K562 (cell line): ENCODE measurements around the gene PRICKLE2. TPM values are rescaled to one million over a fixed set of nuclear protein-coding genes. Genes with fewer than 3 reads are reported as not detected.
A peak's percentile ranks its signal among the peaks of the same experiment; 100 is the strongest.

ENCODE experiments used
- ATAC-seq: fragments of 200-7000 bp; cut with Tn5 transposase; 3 replicates; pipeline ENCODE4 v1.9.1; 2020; ENCODE audit warnings: moderate library complexity
- BruUV-seq: library from RNA; stranded (reverse); fragments of 400-500 nt; replicated peaks from 2 replicates; lab custom pipeline; 2021; lab: Mats Ljungman, UMichigan
- CTCF ChIA-PET: fragments of 300-600 bp; formaldehyde crosslinking; extraction: SDS; loops from one replicate; lab custom pipeline; 2021; ENCODE audit warnings: low intra/inter-chr PET ratio; lab: Yijun Ruan, JAX
- POLR2A ChIA-PET: fragments of 300-600, 350-650 bp; sonication (Branson Sonifier 250); formaldehyde crosslinking; extraction: SDS; loops from one replicate; lab custom pipeline; 2021; ENCODE audit warnings: antibody characterized with exemption, inconsistent platforms; lab: Yijun Ruan, JAX
- DNase-seq, 4 experiments: peaks; one replicate each; pipeline versions ENCODE4 v3.0.0 to v3.0.0-alpha.2; 2011 to 2018; ENCODE audit warnings: low spot score in 3 of 4, mixed read lengths in 3 of 4; ENCODE audit errors: extremely low read depth in 1 of 4
- FAIRE-seq: peaks from 2 replicates; lab custom pipeline; 2011; peaks lifted over from hg19 to GRCh38; lab: Jason Lieb, UNC
- H2AFZ ChIP-seq: 2 replicates; pipeline ENCODE4 v1.6.0; 2011; ENCODE audit warnings: low read depth, low read length, control low read depth, inconsistent platforms
- H3K27ac ChIP-seq: fragments of 200-600 bp; 3 replicates; pipeline ENCODE4 v1.8.0; 2011; ENCODE audit warnings: low read depth, mild to moderate bottlenecking, control low read depth, inconsistent platforms, low read length, moderate library complexity, mixed read lengths; ENCODE audit errors: extremely low read depth
- H3K27me3 ChIP-seq, 2 experiments: fragments of 300-600 bp in 1 of 2; 2 replicates in 1 of 2; 3 replicates in 1 of 2; pipeline versions ENCODE4 v1.6.0 to v1.8.0; 2011; ENCODE audit warnings: inconsistent platforms in 2 of 2, low read length in 2 of 2, mild to moderate bottlenecking in 1 of 2, mixed read lengths in 1 of 2, moderate library complexity in 1 of 2; ENCODE audit not compliant: control insufficient read depth in 2 of 2, insufficient read depth in 2 of 2
- H3K36me3 ChIP-seq: fragments of 300-600 bp; 3 replicates; pipeline ENCODE4 v1.8.0; 2011; ENCODE audit warnings: mild to moderate bottlenecking, low read length, inconsistent platforms; ENCODE audit not compliant: control insufficient read depth, insufficient read depth
- H3K4me1 ChIP-seq, 2 experiments: fragments of 200-600 bp in 1 of 2; replicated peaks in 1 of 2; 2 replicates in 1 of 2; 3 replicates in 1 of 2; pipeline versions ENCODE4 v1.5.1 to v1.8.0; 2011; ENCODE audit warnings: inconsistent platforms in 2 of 2, low read length in 2 of 2, mild to moderate bottlenecking in 1 of 2, mixed read lengths in 1 of 2, moderate library complexity in 1 of 2; ENCODE audit not compliant: control insufficient read depth in 2 of 2, insufficient read depth in 2 of 2
- H3K4me2 ChIP-seq: 2 replicates; pipeline ENCODE4 v1.6.1; 2011; ENCODE audit warnings: low read length, control low read depth, inconsistent platforms, mixed read lengths; ENCODE audit not compliant: insufficient read depth
- H3K4me3 ChIP-seq: fragments of 200-600 bp; sonication (generic), shearing (Covaris generic); 2 replicates; pipeline ENCODE4 v1.5.1; 2016; ENCODE audit warnings: control low read depth, inconsistent platforms
- H3K79me2 ChIP-seq: fragments of 200-600 bp; 3 replicates; pipeline ENCODE4 v1.8.0; 2011; ENCODE audit warnings: low read length, inconsistent platforms; ENCODE audit not compliant: control insufficient read depth, insufficient read depth
- H3K9ac ChIP-seq, 2 experiments: 2 replicates each; pipeline versions ENCODE4 v1.6.0 to v1.6.1; 2011; ENCODE audit warnings: low read depth in 2 of 2, low read length in 2 of 2, control low read depth in 1 of 2, inconsistent platforms in 1 of 2, mild to moderate bottlenecking in 1 of 2, mixed read lengths in 1 of 2; ENCODE audit not compliant: insufficient read depth in 1 of 2
- H3K9me1 ChIP-seq: one replicate; pipeline ENCODE4 v1.6.0; 2011; ENCODE audit warnings: inconsistent platforms, mild to moderate bottlenecking, low read length, moderate library complexity; ENCODE audit not compliant: control insufficient read depth, insufficient read depth
- H3K9me3 ChIP-seq: replicated peaks from 2 replicates; pipeline ENCODE4 v1.5.1; 2011; ENCODE audit warnings: low read depth, low read length, inconsistent platforms; ENCODE audit not compliant: control insufficient read depth, insufficient read depth
- H4K20me1 ChIP-seq: replicated peaks from 2 replicates; pipeline ENCODE4 v1.6.1; 2011; ENCODE audit warnings: low read length, inconsistent platforms, mixed read lengths; ENCODE audit not compliant: control insufficient read depth, insufficient read depth
- HNRNPH1 ChIP-seq: fragments of 200-400 bp; formaldehyde crosslinking; optimal IDR thresholded peaks from 2 replicates; pipeline ENCODE3; 2017; ENCODE audit warnings: low read depth, mild to moderate bottlenecking, low read length, moderate library complexity
- WGBS: fragments of 100-300 bp; shearing (Covaris generic); methylation state at CpG from one replicate; pipeline ENCODE4 v1.1.6; 2016; ENCODE audit warnings: low coverage, mixed read lengths; ENCODE audit not compliant: insufficient coverage; ENCODE audit errors: missing lambda C conversion rate; 5-methylcytosine and 5-hydroxymethylcytosine counted together
- in situ Hi-C: fragments of 300-500 bp; cut with MboI; formaldehyde crosslinking; loops from 4 replicates; pipeline ENCODE4 v1.15.0; 2018; ENCODE audit warnings: inconsistent platforms, mixed read lengths
- intact Hi-C: fragments of 100-400 bp; cut with micrococcal nuclease; formaldehyde crosslinking; loops from 2 replicates; pipeline ENCODE4 v1.14.2; 2022
- polyA plus RNA-seq, 8 experiments: library from polyadenylated mRNA; depleted of rRNA in 4 of 8; stranded (reverse) in 5 of 8; unstranded in 3 of 8; fragments of >200 nt; fragmentation: Nextera tagmentation in 2 of 8; fragmentation: Illumina TruSeq in 1 of 8; extraction: Ambion mirVana in 2 of 8; extraction: Trizol in 1 of 8; gene quantifications; 2 replicates each; pipeline versions ENCODE4 v1.2.1 to v1.2.3, GENCODE V29; 2011 to 2014; ENCODE audit warnings: inconsistent platforms in 1 of 8, missing spikeins in 1 of 8
- total RNA-seq, 7 experiments: library from RNA; depleted of rRNA in 6 of 7; stranded (reverse); fragments of >200 nt in 6 of 7; fragmentation: Illumina TruSeq in 2 of 7; extraction: Trizol in 2 of 7; gene quantifications; 2 replicates each; pipeline versions ENCODE4 v1.2.1 to v1.2.3, GENCODE V29; 2011 to 2021; ENCODE audit warnings: low replicate concordance in 1 of 7
- TF ChIP-seq, protein P1 (sequence below), 3 experiments: fragments of 200-800 bp in 1 of 3; fragments of 250-450 bp in 1 of 3; fragments of 450-650 bp in 1 of 3; sonication (Bioruptor Pico) in 1 of 3; sonication (Bioruptor generic) in 1 of 3; formaldehyde crosslinking in 1 of 3; IDR thresholded peaks; 2 replicates each; pipeline versions ENCODE4 v1.6.1 to v1.8.0; 2016 to 2022; ENCODE audit warnings: mild to moderate bottlenecking in 2 of 3, missing genetic modification characterization in 2 of 3, missing compliant biosample characterization in 1 of 3, moderate library complexity in 1 of 3
- TF ChIP-seq, protein P2 (sequence below): fragments of 250-450 bp; sonication (Bioruptor Pico); IDR thresholded peaks from 2 replicates; pipeline ENCODE4 v1.4.0; 2020; ENCODE audit warnings: mild to moderate bottlenecking
- TF ChIP-seq, protein P3 (sequence below): fragments of 250-450 bp; sonication (Bioruptor Pico); IDR thresholded peaks from 2 replicates; pipeline ENCODE4 v1.5.0; 2021; ENCODE audit warnings: mild to moderate bottlenecking, moderate library complexity
- TF ChIP-seq, protein P4 (sequence below): sonication (generic); formaldehyde crosslinking; IDR thresholded peaks from 2 replicates; pipeline ENCODE4 v1.8.1; 2023; ENCODE audit warnings: mild to moderate bottlenecking, missing genetic modification reagents, moderate library complexity

PRICKLE2 gene
- total and polyA plus RNA-seq, 9 of the 15 experiments (the other 6 are each of a cell fraction or from before 2014, with no cell fraction given), result 0.07 to 0.09 TPM; not detected in 7

DNA sequence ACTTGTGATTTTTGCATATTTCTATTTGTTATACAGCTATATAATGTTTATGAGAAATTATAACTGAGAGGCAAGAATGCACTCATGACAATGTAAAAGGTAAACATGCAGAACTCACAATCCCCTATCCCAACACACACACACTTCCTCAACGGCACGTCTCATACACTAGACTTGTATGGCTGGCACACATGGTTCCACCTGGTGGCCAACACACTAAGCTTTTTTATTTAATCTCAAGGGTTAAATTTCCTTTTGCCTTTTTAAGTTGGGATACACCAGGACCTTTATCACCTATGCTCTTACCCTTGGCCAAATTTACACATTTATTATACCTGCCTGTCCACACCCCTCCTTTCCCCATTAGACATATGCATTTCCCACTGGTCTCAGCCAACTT, 113.4 kb downstream of the PRICKLE2 start (continued):
- TF ChIP-seq, protein P1, sequence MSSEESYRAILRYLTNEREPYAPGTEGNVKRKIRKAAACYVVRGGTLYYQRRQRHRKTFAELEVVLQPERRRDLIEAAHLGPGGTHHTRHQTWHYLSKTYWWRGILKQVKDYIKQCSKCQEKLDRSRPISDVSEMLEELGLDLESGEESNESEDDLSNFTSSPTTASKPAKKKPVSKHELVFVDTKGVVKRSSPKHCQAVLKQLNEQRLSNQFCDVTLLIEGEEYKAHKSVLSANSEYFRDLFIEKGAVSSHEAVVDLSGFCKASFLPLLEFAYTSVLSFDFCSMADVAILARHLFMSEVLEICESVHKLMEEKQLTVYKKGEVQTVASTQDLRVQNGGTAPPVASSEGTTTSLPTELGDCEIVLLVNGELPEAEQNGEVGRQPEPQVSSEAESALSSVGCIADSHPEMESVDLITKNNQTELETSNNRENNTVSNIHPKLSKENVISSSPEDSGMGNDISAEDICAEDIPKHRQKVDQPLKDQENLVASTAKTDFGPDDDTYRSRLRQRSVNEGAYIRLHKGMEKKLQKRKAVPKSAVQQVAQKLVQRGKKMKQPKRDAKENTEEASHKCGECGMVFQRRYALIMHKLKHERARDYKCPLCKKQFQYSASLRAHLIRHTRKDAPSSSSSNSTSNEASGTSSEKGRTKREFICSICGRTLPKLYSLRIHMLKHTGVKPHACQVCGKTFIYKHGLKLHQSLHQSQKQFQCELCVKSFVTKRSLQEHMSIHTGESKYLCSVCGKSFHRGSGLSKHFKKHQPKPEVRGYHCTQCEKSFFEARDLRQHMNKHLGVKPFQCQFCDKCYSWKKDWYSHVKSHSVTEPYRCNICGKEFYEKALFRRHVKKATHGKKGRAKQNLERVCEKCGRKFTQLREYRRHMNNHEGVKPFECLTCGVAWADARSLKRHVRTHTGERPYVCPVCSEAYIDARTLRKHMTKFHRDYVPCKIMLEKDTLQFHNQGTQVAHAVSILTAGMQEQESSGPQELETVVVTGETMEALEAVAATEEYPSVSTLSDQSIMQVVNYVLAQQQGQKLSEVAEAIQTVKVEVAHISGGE (CRISPR knock-in tag; IDR thresholded peaks at IDR 0.05), result peak in 1 of 3 experiments; percentile 42; a peak in 1 of 6 replicates

DNA sequence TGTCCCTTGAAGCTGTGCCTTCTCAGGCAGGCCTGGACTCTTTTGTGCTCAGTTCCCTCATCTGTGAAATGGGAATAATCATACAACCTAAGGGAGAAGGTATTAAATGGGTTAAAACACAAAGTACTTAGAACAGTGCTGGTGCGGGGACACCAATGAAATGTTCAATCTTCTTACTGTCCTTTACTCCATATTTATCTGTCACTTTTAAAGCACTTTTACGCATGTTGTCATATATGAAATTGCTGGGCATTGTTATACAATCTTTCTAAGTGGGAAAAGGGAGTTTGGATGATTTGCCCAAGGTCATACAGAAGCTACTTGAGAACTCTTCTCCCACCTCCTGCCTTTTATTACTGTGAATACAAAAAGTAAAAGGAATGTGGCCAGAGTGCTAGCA, 114.2 kb downstream of the PRICKLE2 start:
- H3K4me1 ChIP-seq, result no peaks in the 10 kb centered on the region
- FAIRE-seq (no peak), ATAC-seq (no peak), DNase-seq (no peak)
- H3K79me2 ChIP-seq, result no peaks in the 10 kb centered on the region
- no peaks in the 10 kb centered on the region for H3K36me3 ChIP-seq
- H3K9me3 ChIP-seq, result no peaks in the 10 kb centered on the region
- H3K9me1 ChIP-seq, result no peaks in the 10 kb centered on the region
- H3K27ac ChIP-seq, result no peak overlapping the region
- BruUV-seq, result no TSS peak
- peaks cover 0 to 11% of the 10 kb centered on the region in 2 experiments; a peak in 1 of 5 replicates for H3K27me3 ChIP-seq
- no peak overlapping the region for H3K4me2 ChIP-seq
- ChIA-PET CTCF (no interaction called here), POLR2A (no interaction called here)
- H3K4me3 ChIP-seq, result no peak overlapping the region
- no peak overlapping the region for H3K9ac ChIP-seq
- intact Hi-C loops, result no loop called here
- in situ Hi-C loops, result no loop called here
- no peaks in the 10 kb centered on the region for H4K20me1 ChIP-seq
- H2AFZ ChIP-seq, result no peak overlapping the region
- 0% methylated on average over 2 of the region's 2 CpGs for WGBS
- TF ChIP-seq, protein P2, sequence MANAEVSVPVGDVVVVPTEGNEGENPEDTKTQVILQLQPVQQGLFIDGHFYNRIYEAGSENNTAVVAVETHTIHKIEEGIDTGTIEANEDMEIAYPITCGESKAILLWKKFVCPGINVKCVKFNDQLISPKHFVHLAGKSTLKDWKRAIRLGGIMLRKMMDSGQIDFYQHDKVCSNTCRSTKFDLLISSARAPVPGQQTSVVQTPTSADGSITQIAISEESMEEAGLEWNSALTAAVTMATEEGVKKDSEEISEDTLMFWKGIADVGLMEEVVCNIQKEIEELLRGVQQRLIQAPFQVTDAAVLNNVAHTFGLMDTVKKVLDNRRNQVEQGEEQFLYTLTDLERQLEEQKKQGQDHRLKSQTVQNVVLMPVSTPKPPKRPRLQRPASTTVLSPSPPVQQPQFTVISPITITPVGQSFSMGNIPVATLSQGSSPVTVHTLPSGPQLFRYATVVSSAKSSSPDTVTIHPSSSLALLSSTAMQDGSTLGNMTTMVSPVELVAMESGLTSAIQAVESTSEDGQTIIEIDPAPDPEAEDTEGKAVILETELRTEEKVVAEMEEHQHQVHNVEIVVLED (CRISPR knock-in tag), result no peak
- TF ChIP-seq, protein P3, sequence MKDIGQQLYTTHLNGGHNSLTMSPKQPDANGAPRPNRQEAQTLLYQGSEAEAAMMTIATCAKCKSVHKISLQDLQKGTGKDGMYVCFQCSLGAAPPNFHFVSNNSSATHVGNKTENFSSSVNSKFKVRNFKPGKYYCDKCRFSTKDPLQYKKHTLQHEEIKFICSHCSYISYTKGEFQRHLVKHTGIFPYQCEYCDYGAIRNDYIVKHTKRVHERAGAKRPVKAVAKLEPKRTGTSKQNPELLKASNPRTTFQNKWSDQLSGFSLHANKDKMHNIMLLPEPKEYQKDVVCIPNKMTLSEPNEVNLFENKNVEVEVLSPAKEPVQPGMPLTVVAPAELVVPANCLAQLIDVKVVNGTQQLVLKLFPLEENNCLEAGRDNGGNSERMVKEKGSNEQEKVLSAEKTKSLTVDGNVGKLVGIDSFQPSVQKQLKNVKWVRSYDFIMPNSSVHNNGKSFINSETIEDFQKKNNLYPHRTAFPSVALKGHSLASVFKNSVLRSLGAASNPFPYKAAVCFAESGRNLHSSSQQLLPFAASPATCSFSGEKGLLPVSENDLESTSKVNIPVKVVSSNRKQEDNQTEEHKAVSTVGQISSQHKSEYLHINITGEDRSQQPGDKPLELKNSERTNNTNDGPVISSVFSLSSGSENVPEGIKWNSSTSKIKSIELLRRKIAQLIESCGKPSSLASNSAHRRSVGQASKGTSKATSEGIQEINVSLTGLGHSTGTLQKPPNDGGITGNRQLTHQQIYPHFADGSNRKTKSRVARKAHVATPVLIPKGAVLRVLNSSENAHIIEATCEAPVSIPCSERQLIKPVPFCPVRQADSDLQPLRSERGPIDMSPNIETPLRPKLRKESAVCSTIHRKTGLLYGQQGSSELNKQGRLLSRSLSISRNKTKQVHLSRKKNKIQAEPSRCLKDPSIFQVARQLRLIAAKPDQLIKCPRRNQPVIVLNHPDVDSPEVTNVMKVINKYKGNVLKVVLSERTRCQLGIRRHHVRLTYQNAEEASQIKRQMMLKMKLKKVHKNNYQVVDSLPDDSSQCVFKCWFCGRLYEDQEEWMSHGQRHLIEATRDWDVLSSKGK (CRISPR knock-in tag), result no peak
- TF ChIP-seq, protein P4, sequence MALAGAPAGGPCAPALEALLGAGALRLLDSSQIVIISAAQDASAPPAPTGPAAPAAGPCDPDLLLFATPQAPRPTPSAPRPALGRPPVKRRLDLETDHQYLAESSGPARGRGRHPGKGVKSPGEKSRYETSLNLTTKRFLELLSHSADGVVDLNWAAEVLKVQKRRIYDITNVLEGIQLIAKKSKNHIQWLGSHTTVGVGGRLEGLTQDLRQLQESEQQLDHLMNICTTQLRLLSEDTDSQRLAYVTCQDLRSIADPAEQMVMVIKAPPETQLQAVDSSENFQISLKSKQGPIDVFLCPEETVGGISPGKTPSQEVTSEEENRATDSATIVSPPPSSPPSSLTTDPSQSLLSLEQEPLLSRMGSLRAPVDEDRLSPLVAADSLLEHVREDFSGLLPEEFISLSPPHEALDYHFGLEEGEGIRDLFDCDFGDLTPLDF, result no peak
- no peak for TF ChIP-seq HNRNPH1
